Endometrium (tissue), 2 donors: ENCODE measurements around the gene MRTFB.

Source experiments
- FAIRE-seq: peaks from 2 replicates; lab custom pipeline; 2012; peaks lifted over from hg19 to GRCh38; lab: Jason Lieb, UNC
- donor health status: control.
- donor health status: control.

MRTFB gene

DNA sequence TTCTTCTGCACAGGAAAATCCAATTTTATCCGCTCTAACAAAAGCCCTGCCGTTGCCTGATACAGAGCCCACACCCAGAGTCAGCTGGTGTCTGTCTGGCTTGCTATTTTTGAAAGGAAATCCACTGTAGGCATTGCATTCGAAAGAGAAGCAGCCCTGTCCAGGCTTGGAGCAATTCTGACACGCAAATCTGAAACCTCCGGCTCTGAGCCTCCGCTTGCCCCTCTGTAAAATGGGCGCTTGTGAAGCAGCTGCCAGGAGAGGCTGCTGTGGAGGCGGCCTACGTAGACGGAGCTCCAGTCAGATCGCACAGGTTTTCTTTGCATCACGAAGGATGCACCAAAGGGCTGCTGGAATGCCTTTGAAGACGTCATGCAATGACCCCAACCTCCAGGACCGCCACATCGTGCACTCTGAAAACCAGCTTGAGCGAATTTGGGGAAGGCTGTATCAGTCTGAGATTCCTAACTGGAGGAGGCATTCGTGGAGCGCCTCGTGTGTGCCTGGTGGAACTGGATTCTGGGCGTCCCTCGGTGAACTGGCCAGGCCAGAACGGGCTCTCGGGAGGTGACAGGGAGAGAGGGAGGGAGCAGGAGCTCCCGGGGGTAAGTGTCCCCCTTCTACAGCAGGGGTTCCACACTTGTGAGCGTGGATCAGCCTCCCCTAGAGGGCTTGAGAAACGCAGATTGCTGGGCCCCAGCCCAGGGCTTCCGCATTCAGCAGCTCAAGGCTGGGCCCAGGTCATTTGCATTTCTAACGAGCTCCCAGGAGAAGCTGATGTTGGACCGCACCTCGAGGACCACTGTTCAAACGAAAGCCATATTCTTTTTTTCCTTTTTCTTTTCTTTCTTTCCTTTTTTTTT, 215.5 kb downstream of the MRTFB start:
- no peak for FAIRE-seq

GRCh38 chr16:14289692-14290340, 218.7 kb downstream of the MRTFB start:
- no peak for FAIRE-seq

- FAIRE-seq, result no peak
These were observed 220.2 kb downstream of the MRTFB start for GRCh38 chr16:14291286-14291685.

GRCh38 chr16:14292051-14292825, 221.1 kb downstream of the MRTFB start:
- FAIRE-seq, result no peak

GRCh38 chr16:14296663-14297062, 225.5 kb downstream of the MRTFB start:
- FAIRE-seq, result no peak

- no peak for FAIRE-seq
These were observed 227.4 kb downstream of the MRTFB start for GRCh38 chr16:14298374-14299122.

DNA sequence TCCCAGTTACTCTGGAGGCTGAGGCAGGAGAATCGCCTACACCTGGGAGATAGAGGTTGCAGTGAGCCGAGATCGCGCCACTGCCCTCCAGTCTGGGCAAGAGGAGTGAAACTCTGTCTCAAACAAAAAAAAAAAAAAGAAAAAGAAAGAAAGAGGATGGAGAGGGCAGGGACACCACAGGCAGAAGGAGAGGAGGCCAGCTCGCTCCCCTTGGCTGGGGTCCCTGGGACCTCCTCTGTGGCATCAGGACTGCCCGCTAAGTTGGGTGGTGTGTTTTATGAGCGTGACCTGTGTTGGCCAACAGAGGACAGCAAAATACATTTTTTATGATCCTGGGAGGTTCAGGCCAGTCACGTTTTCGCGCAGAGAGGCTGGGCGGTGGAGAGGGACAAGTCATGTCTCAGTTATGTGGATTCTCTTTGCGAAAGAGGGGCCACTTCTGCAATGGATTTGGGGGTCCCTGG, 229.6 kb downstream of the MRTFB start:
- no peak for FAIRE-seq

GRCh38 chr16:14301169-14302030, 230.3 kb downstream of the MRTFB start:
- no peak for FAIRE-seq

GRCh38 chr16:14302031-14302398, 230.9 kb downstream of the MRTFB start:
- no peak for FAIRE-seq

GRCh38 chr16:14302399-14303181, 231.5 kb downstream of the MRTFB start:
- FAIRE-seq, result no peak

DNA sequence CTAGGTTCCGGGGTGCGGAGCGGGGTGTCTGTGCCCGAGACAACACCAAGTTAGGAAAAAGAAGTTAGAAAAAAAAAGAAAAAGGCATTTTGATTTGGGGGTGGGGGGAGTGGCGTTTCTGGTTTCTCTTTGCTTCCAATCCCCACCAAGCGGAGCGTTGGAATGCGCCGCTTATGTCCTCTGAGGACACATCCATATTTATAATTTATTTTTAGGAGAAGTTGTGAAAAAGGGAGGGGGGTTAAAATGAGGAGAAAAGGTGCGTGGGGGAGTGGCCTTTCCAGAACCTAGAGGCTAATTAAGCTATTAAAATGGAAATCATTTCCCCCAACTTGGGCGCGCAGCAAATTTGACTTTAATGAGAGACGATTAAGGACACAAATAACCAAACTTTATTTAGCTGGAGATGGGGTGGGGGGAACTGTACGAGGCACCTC, 232.1 kb downstream of the MRTFB start:
- FAIRE-seq, result no peak

- FAIRE-seq, result no peak
These were observed 232.7 kb downstream of the MRTFB start for GRCh38 chr16:14303639-14304394.

- FAIRE-seq, result no peak
These were observed 233.9 kb downstream of the MRTFB start for GRCh38 chr16:14304891-14305460.

GRCh38 chr16:14306485-14307058, 235.5 kb downstream of the MRTFB start:
- no peak for FAIRE-seq

DNA sequence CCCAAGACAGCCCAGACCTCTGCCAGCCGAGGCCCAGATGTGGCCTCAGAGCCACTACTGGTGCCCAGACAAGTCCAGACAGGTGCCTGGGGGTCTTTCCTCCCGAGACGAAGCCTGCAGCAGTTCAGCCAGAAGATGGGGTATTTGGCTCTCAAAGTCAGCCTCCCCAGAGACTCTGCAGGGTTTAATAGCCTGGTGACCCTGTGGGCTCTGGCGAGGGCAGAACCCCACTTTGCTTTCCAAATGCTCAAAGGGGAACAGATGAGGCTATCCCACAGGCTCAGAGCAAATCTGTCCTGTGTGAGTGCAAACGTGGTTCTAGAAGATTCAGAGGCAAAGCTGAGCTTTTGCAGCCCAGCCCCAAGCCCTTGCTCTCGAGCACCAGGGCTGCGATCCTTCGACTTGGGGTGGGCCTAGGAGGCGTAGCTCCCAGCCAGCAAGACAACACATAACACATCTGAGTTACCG, 236.0 kb downstream of the MRTFB start:
- FAIRE-seq, result no peak

- FAIRE-seq, result no peak
These were observed 236.6 kb downstream of the MRTFB start for GRCh38 chr16:14307527-14308367.

GRCh38 chr16:14308368-14308723, 237.2 kb downstream of the MRTFB start:
- FAIRE-seq, result no peak
